SK-N-MC (cell line): Measurements from ENCODE around the gene WNT4.

Experiments
- EZH2 ChIP-seq: fragments of 200-600 bp; sonication (generic); IDR thresholded peaks from one replicate; pipeline ENCODE4 v1.6.1; 2017; ENCODE audit warnings: antibody characterized with exemption
- FOXP2 ChIP-seq: optimal IDR thresholded peaks from 2 replicates; pipeline ENCODE3; 2011; ENCODE audit warnings: mild to moderate bottlenecking, moderate library complexity; ENCODE audit not compliant: insufficient read depth; ENCODE audit errors: extremely low read length, control extremely low read depth
- POLR2AphosphoS5 ChIP-seq: IDR thresholded peaks from 2 replicates; pipeline ENCODE4 v1.6.1; 2012; ENCODE audit warnings: mild to moderate bottlenecking, low read depth, low read length, borderline replicate concordance

DNA sequence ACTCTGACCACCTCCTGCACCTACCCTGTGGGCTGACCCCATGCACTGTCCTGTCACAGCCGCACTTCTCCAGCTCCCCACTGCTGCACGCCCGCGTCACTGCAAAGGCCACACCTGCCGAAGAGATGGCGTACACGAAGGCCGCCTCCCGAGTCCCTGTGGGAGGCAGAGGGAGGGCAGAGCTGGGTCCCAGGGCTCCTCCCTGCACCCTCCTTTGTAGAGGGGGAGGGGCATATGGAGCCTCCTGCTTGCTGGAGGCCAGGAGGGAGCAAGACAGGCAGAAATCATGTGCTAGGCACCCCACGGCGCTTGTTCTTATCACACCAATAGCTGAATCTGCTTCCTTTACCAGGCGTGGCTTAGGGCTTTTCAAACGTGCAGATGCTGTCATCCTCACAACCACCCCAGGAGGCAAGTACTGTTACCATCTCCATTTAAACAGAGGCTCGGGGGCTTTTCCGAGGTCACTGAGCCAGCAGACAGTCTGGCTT is 21.4 kb downstream of the WNT4 start:
- TF ChIP-seq POLR2AphosphoS5, result no peak; the same call in 1 of the 2 replicates
- no peak for TF ChIP-seq EZH2
- no peak for TF ChIP-seq FOXP2
